Fibroblast of the aortic adventitia (primary cell): ENCODE measurements around the gene UQCRC2. TPM values are rescaled to one million over a fixed set of nuclear protein-coding genes. Genes with fewer than 3 reads are reported as not detected.
"Not testable (repeated sequence)": the region's sequence is repeated elsewhere in the genome, so short reads cannot be mapped to it uniquely, and the experiment has no call there.

Experiments used
- DNase-seq: peaks from one replicate; pipeline ENCODE4 v3.0.0-alpha.2; 2010; ENCODE audit warnings: low read depth
- H3K4me3 ChIP-seq: 2 replicates; pipeline ENCODE4 v1.5.1; 2011; ENCODE audit warnings: low read depth, mild to moderate bottlenecking, control low read depth, low read length, moderate library complexity
- CTCF ChIP-seq: IDR thresholded peaks from 2 replicates; pipeline ENCODE4 v1.5.1; 2011; ENCODE audit warnings: mild to moderate bottlenecking, low read length, control low read depth, inconsistent platforms; ENCODE audit not compliant: insufficient read depth
- total RNA-seq: library from RNA; depleted of rRNA; stranded (reverse); fragments of >200 nt; gene quantifications from 2 replicates; pipeline ENCODE4 v1.2.3, GENCODE V29; 2012; ENCODE audit warnings: low replicate concordance

The UQCRC2 gene
- total RNA-seq, 1 donor: 130 TPM

- DNase-seq: no peak
- no peak overlapping the region for H3K4me3 ChIP-seq
- no peak for TF ChIP-seq CTCF
Observed at GRCh38 chr16:22023505-22023904, 70.3 kb downstream of the UQCRC2 start.

- H3K4me3 ChIP-seq, DNase-seq: not testable (repeated sequence)
Observed at GRCh38 chr16:22024785-22025184, 71.6 kb downstream of the UQCRC2 start.

- TF ChIP-seq CTCF: no peak
- DNase-seq: no peak
- H3K4me3 ChIP-seq: no peak overlapping the region
Observed at GRCh38 chr16:22027633-22028032, 74.5 kb downstream of the UQCRC2 start.

GRCh38 chr16:22029632-22030031 is 76.5 kb downstream of the UQCRC2 start:
- TF ChIP-seq CTCF: no peak
- no peak for DNase-seq
- no peak overlapping the region for H3K4me3 ChIP-seq

- DNase-seq: no peak
- no peak for TF ChIP-seq CTCF
- no peak overlapping the region for H3K4me3 ChIP-seq
Observed at GRCh38 chr16:22030087-22030812, 77.1 kb downstream of the UQCRC2 start.

- no peak for DNase-seq
- no peak overlapping the region for H3K4me3 ChIP-seq
- TF ChIP-seq CTCF: no peak
Observed at GRCh38 chr16:22031483-22032083, 78.4 kb downstream of the UQCRC2 start.

Other genes with a start within 250 kb of the UQCRC2 start
- gene NPIPB4, start 95.6 kb upstream of the UQCRC2 start, total RNA-seq: 24.8 and 54.0 TPM in 2 replicates
- not detected in 2 replicates for gene PDZD9, start 47.8 kb downstream of the UQCRC2 start, total RNA-seq
- gene MOSMO, start 54.8 kb downstream of the UQCRC2 start, total RNA-seq: 5.0 and 26.5 TPM in 2 replicates
- 0.18 TPM in 1 of 2 replicates, not detected in the other for gene VWA3A, start 139.2 kb downstream of the UQCRC2 start, total RNA-seq
- not detected in 2 replicates for gene SDR42E2, start 209.1 kb downstream of the UQCRC2 start, total RNA-seq